Ovary (tissue), 3 donors: ENCODE results near the gene BCL11B.

ENCODE experiments used
- POLR2A ChIP-seq: fragments of 450-650 bp; IDR thresholded peaks from one replicate; pipeline ENCODE4 v1.6.1; 2017; ENCODE audit warnings: antibody characterized with exemption, mild to moderate bottlenecking, moderate library complexity
- TF ChIP-seq, protein P1 (sequence below), 3 donors: fragments of 450-650 bp in 2 of 3; fragments of 200-600 bp in 1 of 3; IDR thresholded peaks; one replicate each; pipeline versions ENCODE4 v1.5.1 to v1.8.0; 2016 to 2022; ENCODE audit warnings: antibody characterized with exemption in 3 of 3, mild to moderate bottlenecking in 1 of 3
- donor health status: DM: no; HTN: no; CAD: no.

DNA sequence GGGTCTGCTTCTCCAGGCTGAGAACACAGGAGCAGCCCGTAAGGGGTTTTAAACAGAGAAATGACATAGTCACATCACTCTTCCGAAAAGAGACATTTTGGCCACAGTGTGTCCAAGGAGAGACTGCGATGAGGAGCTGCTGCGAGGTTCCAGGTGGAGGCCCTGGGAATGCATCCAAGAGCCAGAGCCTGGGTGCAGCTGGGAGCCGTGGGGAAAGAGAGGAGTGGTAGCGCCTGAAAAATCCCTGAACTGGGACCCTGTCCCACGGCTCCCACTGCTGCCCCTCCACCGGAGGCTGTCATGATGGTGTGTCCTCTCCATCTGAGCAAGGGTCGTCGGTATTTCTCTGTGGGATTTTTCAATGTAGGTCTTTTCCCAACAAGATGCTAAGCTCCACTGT is 146.9 kb downstream of the BCL11B start:
- no peak for TF ChIP-seq POLR2A
- TF ChIP-seq, protein P1, sequence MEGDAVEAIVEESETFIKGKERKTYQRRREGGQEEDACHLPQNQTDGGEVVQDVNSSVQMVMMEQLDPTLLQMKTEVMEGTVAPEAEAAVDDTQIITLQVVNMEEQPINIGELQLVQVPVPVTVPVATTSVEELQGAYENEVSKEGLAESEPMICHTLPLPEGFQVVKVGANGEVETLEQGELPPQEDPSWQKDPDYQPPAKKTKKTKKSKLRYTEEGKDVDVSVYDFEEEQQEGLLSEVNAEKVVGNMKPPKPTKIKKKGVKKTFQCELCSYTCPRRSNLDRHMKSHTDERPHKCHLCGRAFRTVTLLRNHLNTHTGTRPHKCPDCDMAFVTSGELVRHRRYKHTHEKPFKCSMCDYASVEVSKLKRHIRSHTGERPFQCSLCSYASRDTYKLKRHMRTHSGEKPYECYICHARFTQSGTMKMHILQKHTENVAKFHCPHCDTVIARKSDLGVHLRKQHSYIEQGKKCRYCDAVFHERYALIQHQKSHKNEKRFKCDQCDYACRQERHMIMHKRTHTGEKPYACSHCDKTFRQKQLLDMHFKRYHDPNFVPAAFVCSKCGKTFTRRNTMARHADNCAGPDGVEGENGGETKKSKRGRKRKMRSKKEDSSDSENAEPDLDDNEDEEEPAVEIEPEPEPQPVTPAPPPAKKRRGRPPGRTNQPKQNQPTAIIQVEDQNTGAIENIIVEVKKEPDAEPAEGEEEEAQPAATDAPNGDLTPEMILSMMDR (IDR thresholded peaks at IDR 0.05) = no peak
